NB4 (cell line): Measurements from ENCODE around the gene PIK3R1.

Experiments
- MYC ChIP-seq: IDR thresholded peaks from 2 replicates; pipeline ENCODE4 v1.6.1; 2011; ENCODE audit warnings: low read depth, low read length
- POLR2A ChIP-seq: IDR thresholded peaks from 2 replicates; pipeline ENCODE4 v1.6.1; 2011; ENCODE audit warnings: mild to moderate bottlenecking; ENCODE audit not compliant: insufficient read length; ENCODE audit errors: extremely low read depth
- TF ChIP-seq, protein P1 (sequence below): IDR thresholded peaks from one replicate; pipeline ENCODE4 v1.5.1; 2012; ENCODE audit warnings: low read depth, low read length
- TF ChIP-seq, protein P2 (sequence below): IDR thresholded peaks from 2 replicates; pipeline ENCODE4 v1.6.1; 2011; ENCODE audit warnings: low read depth, low read length

DNA sequence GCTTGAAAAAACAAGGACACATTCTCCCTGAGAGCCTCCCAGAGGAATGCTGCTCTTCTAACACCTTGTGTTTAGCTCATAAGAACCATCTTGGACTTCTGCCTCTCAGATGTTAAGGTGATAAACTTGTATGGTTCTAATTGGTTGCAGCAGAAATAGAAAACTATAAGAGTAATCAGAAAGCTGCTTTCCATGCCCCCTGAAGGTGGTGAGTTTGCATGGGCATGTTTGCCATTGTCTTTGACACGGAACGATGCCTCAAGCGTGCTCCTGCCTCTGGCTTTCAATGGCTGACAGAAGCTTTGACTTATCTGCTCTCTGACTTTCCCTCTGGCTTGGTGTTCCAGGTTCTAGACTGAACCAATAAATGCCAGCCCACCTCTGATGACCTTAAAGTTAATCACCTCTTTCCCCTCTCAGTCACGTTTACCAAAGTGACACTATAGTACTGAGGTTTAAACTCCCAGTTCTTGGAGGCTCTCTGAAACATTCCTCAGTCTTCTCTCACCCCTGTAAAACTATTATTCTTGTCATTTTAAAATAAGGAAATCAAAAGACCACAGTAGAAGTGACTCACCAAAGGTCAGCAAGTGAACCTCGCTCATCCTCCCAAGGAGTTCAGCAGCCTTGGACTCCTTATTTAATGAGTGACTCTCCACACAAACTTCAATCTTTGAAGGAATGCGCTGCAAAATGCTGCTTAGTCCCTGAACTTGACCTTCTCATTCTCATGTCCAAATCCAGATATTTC is 103.6 kb downstream of the PIK3R1 start:
- no peak for TF ChIP-seq POLR2A
- TF ChIP-seq, protein P1, sequence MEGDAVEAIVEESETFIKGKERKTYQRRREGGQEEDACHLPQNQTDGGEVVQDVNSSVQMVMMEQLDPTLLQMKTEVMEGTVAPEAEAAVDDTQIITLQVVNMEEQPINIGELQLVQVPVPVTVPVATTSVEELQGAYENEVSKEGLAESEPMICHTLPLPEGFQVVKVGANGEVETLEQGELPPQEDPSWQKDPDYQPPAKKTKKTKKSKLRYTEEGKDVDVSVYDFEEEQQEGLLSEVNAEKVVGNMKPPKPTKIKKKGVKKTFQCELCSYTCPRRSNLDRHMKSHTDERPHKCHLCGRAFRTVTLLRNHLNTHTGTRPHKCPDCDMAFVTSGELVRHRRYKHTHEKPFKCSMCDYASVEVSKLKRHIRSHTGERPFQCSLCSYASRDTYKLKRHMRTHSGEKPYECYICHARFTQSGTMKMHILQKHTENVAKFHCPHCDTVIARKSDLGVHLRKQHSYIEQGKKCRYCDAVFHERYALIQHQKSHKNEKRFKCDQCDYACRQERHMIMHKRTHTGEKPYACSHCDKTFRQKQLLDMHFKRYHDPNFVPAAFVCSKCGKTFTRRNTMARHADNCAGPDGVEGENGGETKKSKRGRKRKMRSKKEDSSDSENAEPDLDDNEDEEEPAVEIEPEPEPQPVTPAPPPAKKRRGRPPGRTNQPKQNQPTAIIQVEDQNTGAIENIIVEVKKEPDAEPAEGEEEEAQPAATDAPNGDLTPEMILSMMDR, result no peak
- TF ChIP-seq, protein P2, sequence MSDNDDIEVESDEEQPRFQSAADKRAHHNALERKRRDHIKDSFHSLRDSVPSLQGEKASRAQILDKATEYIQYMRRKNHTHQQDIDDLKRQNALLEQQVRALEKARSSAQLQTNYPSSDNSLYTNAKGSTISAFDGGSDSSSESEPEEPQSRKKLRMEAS, result no peak
- TF ChIP-seq MYC, result no peak
